A549 (cell line): Measurements from ENCODE around the gene UBAC1.

Experiments
- CHD2 ChIP-seq: fragments of 150-350 bp; IDR thresholded peaks from 2 replicates; pipeline ENCODE4 v1.6.1; 2014; ENCODE audit warnings: low read length; ENCODE audit not compliant: partially characterized antibody
- POLR2A ChIP-seq: IDR thresholded peaks from 2 replicates; pipeline ENCODE4 v1.6.1; 2012; ENCODE audit warnings: mild to moderate bottlenecking, low read length

DNA sequence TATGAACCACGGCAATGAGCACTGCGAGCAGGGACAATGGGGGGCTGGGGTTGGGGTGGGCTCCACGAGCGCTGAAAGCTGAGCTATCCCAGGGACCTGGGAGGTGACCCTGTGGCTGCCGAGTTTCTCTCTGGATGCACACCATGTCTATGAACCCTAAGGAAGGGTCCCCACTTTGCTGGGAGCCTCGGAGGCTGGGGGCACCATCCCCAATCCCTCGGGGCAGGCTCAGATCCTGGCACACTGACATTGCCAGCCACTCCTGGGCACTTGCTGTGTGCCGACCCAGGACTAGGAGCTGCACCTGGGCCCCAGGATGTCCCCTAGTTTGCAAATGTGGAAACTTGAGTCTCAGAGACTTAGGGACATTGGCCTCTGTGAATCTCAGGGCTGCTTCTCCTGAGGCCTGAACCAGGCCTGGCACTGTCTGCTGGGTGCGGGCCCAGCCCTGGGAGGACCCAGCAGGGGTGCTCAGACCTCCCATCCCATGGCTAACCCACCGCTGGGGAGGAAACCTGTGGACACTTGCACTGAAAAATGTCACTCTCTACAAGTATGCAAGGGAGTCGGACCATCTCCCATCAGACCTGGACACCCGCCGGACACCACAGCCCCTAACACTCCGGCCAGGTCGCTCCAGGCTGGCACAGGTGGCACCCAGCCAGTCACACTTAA is 40.8 kb downstream of the UBAC1 start:
- no peak for TF ChIP-seq CHD2
- TF ChIP-seq POLR2A = no peak
